ENCODE data around the gene GRID2. TPM values are rescaled to one million over a fixed set of nuclear protein-coding genes. Genes with fewer than 3 reads are reported as not detected.

Gene GRID2
- total RNA-seq, 1 donor = 0.63 TPM

- TF ChIP-seq CTCF (IDR thresholded peaks at IDR 0.05; ENCODE audit: insufficient read depth, low read length) = no peak
- no peak for DNase-seq (ENCODE audit: low read depth)
- no peak overlapping the region for H3K4me3 ChIP-seq (ENCODE audit: low read depth, low read length)
Measured at GRCh38 chr4:93532234-93532633, 1228.5 kb downstream of the GRID2 start.

- TF ChIP-seq CTCF (IDR thresholded peaks at IDR 0.05; ENCODE audit: insufficient read depth, low read length) = no peak
- no peak for DNase-seq (ENCODE audit: low read depth)
- no peak overlapping the region for H3K4me3 ChIP-seq (ENCODE audit: low read depth, low read length)
Measured at GRCh38 chr4:93540562-93540961, 1236.8 kb downstream of the GRID2 start.

- TF ChIP-seq CTCF (IDR thresholded peaks at IDR 0.05; ENCODE audit: insufficient read depth, low read length) = no peak
- DNase-seq (ENCODE audit: low read depth) = no peak
- no peak overlapping the region for H3K4me3 ChIP-seq (ENCODE audit: low read depth, low read length)
Measured at GRCh38 chr4:93561842-93562241, 1258.1 kb downstream of the GRID2 start.

- no peak for TF ChIP-seq CTCF (IDR thresholded peaks at IDR 0.05; ENCODE audit: insufficient read depth, low read length)
- H3K4me3 ChIP-seq (ENCODE audit: low read depth, low read length) = no peak overlapping the region
- DNase-seq (ENCODE audit: low read depth) = no peak
Measured at GRCh38 chr4:93568758-93569157, 1265.0 kb downstream of the GRID2 start.

- no peak overlapping the region for H3K4me3 ChIP-seq (ENCODE audit: low read depth, low read length)
- DNase-seq (ENCODE audit: low read depth) = no peak
- TF ChIP-seq CTCF (IDR thresholded peaks at IDR 0.05; ENCODE audit: insufficient read depth, low read length) = no peak
Measured at GRCh38 chr4:93573285-93573684, 1269.5 kb downstream of the GRID2 start.

GRCh38 chr4:93578942-93579341 is 1275.2 kb downstream of the GRID2 start:
- H3K4me3 ChIP-seq (ENCODE audit: low read depth, low read length) = no peak overlapping the region
- TF ChIP-seq CTCF (IDR thresholded peaks at IDR 0.05; ENCODE audit: insufficient read depth, low read length) = no peak
- DNase-seq (ENCODE audit: low read depth) = no peak

- DNase-seq (ENCODE audit: low read depth) = no peak
- no peak overlapping the region for H3K4me3 ChIP-seq (ENCODE audit: low read depth, low read length)
- no peak for TF ChIP-seq CTCF (IDR thresholded peaks at IDR 0.05; ENCODE audit: insufficient read depth, low read length)
Measured at GRCh38 chr4:93605163-93605562, 1301.4 kb downstream of the GRID2 start.

Data from fibroblast of the aortic adventitia (primary cell).